HepG2 (cell line): ENCODE data around the gene EPN3.

Experiments used
- AKAP8 ChIP-seq: sonication (generic); formaldehyde crosslinking; IDR thresholded peaks from 2 replicates; pipeline ENCODE4 v1.5.1; 2020; ENCODE audit warnings: mild to moderate bottlenecking, missing genetic modification reagents
- CEBPZ ChIP-seq: IDR thresholded peaks from 2 replicates; pipeline ENCODE4 v1.6.1; 2012; ENCODE audit warnings: low read length, improper control_type of control experiment
- CHD4 ChIP-seq: fragments of 200-600 bp; sonication (generic); IDR thresholded peaks from 2 replicates; pipeline ENCODE4 v1.7.0; 2017; ENCODE audit warnings: mild to moderate bottlenecking, low read length, borderline replicate concordance
- ETV5 ChIP-seq: IDR thresholded peaks from 2 replicates; pipeline ENCODE4 v1.6.1; 2018; ENCODE audit warnings: missing biosample characterization, missing genetic modification reagents, inconsistent platforms, borderline replicate concordance
- FOXK2 ChIP-seq: fragments of 450-650 bp; IDR thresholded peaks from 2 replicates; pipeline ENCODE4 v1.6.1; 2016
- POLR2AphosphoS2 ChIP-seq: IDR thresholded peaks from 2 replicates; pipeline ENCODE4 v1.6.1; 2011; ENCODE audit warnings: low read depth, low read length, improper control_type of control experiment
- POLR2AphosphoS5 ChIP-seq: IDR thresholded peaks from 2 replicates; pipeline ENCODE4 v1.6.1; 2012; ENCODE audit warnings: low read depth, low read length
- RFX3 ChIP-seq: IDR thresholded peaks from 2 replicates; pipeline ENCODE4 v1.6.1; 2016; ENCODE audit warnings: missing biosample characterization, missing genetic modification reagents
- SMARCC2 ChIP-seq: fragments of 450-650 bp; IDR thresholded peaks from 2 replicates; pipeline ENCODE4 v1.6.1; 2017; ENCODE audit warnings: antibody characterized with exemption, mild to moderate bottlenecking
- SRSF9 ChIP-seq: fragments of 200-400 bp; formaldehyde crosslinking; IDR thresholded peaks from 2 replicates; pipeline ENCODE4 v1.6.1; 2018; ENCODE audit warnings: borderline replicate concordance, mild to moderate bottlenecking, low read depth, low read length; ENCODE audit not compliant: insufficient read depth, poor library complexity, severe bottlenecking
- ZNF761 ChIP-seq: sonication (generic); formaldehyde crosslinking; conservative IDR thresholded peaks from 2 replicates; pipeline ENCODE4 v1.4.0; 2020; ENCODE audit warnings: mild to moderate bottlenecking, missing genetic modification reagents
- TF ChIP-seq, protein P1 (sequence below): sonication (generic); formaldehyde crosslinking; IDR thresholded peaks from 2 replicates; pipeline ENCODE4 v1.5.0; 2020; ENCODE audit warnings: mild to moderate bottlenecking, missing genetic modification reagents, moderate library complexity
- TF ChIP-seq, protein P2 (sequence below): sonication (generic); formaldehyde crosslinking; conservative IDR thresholded peaks from 2 replicates; pipeline ENCODE4 v1.5.0; 2020; ENCODE audit warnings: missing genetic modification reagents

DNA sequence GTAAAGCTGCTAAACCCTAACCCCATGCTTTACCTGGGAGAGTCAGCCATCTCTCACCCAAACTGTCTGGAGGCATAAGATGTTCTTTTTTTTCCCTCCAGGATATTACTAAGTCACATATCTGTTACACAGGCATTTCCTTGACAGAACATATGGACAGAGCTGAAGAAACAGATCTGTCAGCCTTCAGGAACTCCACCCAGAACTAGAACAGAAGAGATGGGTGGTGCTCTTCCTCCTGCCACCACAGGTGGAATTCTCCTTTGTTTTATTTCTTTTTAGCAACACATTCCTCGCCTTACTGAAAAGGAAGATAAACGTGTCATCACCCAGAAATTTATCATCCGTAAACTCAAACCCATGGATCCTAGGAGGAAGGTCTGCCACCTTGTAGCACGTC, 15.5 kb upstream of the EPN3 start:
- TF ChIP-seq SRSF9 (no peak), CHD4 (no peak), ZNF761 (CRISPR knock-in tag) (no peak), AKAP8 (no peak), CEBPZ (no peak), POLR2AphosphoS2 (no peak), RFX3 (no peak), ETV5 (CRISPR knock-in tag) (no peak), POLR2AphosphoS5 (no peak), SMARCC2 (no peak), FOXK2 (no peak)
- TF ChIP-seq, protein P1, sequence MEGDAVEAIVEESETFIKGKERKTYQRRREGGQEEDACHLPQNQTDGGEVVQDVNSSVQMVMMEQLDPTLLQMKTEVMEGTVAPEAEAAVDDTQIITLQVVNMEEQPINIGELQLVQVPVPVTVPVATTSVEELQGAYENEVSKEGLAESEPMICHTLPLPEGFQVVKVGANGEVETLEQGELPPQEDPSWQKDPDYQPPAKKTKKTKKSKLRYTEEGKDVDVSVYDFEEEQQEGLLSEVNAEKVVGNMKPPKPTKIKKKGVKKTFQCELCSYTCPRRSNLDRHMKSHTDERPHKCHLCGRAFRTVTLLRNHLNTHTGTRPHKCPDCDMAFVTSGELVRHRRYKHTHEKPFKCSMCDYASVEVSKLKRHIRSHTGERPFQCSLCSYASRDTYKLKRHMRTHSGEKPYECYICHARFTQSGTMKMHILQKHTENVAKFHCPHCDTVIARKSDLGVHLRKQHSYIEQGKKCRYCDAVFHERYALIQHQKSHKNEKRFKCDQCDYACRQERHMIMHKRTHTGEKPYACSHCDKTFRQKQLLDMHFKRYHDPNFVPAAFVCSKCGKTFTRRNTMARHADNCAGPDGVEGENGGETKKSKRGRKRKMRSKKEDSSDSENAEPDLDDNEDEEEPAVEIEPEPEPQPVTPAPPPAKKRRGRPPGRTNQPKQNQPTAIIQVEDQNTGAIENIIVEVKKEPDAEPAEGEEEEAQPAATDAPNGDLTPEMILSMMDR (CRISPR knock-in tag) = no peak
- TF ChIP-seq, protein P2, sequence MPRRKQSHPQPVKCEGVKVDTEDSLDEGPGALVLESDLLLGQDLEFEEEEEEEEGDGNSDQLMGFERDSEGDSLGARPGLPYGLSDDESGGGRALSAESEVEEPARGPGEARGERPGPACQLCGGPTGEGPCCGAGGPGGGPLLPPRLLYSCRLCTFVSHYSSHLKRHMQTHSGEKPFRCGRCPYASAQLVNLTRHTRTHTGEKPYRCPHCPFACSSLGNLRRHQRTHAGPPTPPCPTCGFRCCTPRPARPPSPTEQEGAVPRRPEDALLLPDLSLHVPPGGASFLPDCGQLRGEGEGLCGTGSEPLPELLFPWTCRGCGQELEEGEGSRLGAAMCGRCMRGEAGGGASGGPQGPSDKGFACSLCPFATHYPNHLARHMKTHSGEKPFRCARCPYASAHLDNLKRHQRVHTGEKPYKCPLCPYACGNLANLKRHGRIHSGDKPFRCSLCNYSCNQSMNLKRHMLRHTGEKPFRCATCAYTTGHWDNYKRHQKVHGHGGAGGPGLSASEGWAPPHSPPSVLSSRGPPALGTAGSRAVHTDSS = no peak
